ENCODE results near the gene CEP63. TPM values are rescaled to one million over a fixed set of nuclear protein-coding genes. Genes with fewer than 3 reads are reported as not detected.
A peak's percentile ranks its signal among the peaks of the same experiment; 100 is the strongest.

CEP63 gene
- total and polyA plus RNA-seq, 2 experiments from 2014 or later, result 15.8 to 237 TPM

DNA sequence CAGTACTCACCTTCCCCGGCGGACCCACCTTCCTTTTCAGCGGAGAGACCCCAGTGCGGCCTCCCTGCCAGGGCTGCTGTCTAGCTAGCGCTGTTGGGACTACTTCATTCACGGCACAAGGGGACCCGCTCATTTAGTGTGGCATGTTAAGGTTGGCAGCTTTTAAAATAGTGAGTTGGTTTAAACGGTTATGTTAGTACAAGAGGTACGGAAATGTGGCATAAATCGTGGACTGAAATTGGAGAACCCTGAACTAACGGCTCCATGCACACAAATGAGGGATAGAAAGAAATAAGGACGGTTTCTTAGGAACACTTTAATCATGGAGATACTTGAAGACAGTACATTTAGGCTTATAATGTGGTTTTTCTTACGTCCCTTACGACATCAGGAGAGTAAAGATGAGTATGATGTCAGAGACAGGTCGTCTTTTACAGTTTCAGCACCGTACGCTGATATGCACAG is 752 bp downstream of the CEP63 start:
- peak overlapping the region; percentile 87 for H3K4me2 ChIP-seq
- H3K27me3 ChIP-seq, result no peaks in the 10 kb centered on the region
- no peaks in the 10 kb centered on the region for H3K9me2 ChIP-seq (replicated peaks; ENCODE audit: insufficient read depth)
- H4K20me1 ChIP-seq (ENCODE audit: insufficient read depth, poor library complexity, severe bottlenecking), result no peaks in the 10 kb centered on the region
- H3K4me1 ChIP-seq (ENCODE audit: insufficient read depth), result peaks cover 20% of the 10 kb centered on the region
- 5% methylated on average over 17 of the region's 17 CpGs for WGBS (ENCODE audit: low lambda C conversion rate, missing lambda C conversion rate)
- H2AFZ ChIP-seq, result peak overlapping the region; percentile 53
- peak overlapping the region; percentile 44 for H3K4me3 ChIP-seq
- H3K27ac ChIP-seq, result peak overlapping the region; percentile 97
- H3K36me3 ChIP-seq (replicated peaks; ENCODE audit: insufficient read depth, low read depth), result no peaks in the 10 kb centered on the region
- no peak for DNase-seq (ENCODE audit: low spot score)
- TF ChIP-seq EZH2 (IDR thresholded peaks at IDR 0.05; ENCODE audit: borderline replicate concordance), result no peak
- TF ChIP-seq, protein P1, sequence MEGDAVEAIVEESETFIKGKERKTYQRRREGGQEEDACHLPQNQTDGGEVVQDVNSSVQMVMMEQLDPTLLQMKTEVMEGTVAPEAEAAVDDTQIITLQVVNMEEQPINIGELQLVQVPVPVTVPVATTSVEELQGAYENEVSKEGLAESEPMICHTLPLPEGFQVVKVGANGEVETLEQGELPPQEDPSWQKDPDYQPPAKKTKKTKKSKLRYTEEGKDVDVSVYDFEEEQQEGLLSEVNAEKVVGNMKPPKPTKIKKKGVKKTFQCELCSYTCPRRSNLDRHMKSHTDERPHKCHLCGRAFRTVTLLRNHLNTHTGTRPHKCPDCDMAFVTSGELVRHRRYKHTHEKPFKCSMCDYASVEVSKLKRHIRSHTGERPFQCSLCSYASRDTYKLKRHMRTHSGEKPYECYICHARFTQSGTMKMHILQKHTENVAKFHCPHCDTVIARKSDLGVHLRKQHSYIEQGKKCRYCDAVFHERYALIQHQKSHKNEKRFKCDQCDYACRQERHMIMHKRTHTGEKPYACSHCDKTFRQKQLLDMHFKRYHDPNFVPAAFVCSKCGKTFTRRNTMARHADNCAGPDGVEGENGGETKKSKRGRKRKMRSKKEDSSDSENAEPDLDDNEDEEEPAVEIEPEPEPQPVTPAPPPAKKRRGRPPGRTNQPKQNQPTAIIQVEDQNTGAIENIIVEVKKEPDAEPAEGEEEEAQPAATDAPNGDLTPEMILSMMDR (IDR thresholded peaks at IDR 0.05; ENCODE audit: poor library complexity), result no peak
- no peak for TF ChIP-seq EZH2phosphoT487 (IDR thresholded peaks at IDR 0.05; ENCODE audit: low read depth, severe bottlenecking, unreplicated experiment)
- no peaks in the 10 kb centered on the region for H3K9me3 ChIP-seq (ENCODE audit: low read depth)
- H3K79me2 ChIP-seq, result peaks cover 81% of the 10 kb centered on the region

- no peak for DNase-seq (ENCODE audit: low spot score)
Measured at GRCh38 chr3:134487406-134487805, 1.5 kb downstream of the CEP63 start.

GRCh38 chr3:134494495-134494894 is 8.6 kb downstream of the CEP63 start:
- H3K36me3 ChIP-seq (replicated peaks; ENCODE audit: insufficient read depth, low read depth), result no peaks in the 10 kb centered on the region
- H2AFZ ChIP-seq, result no peak overlapping the region
- peaks cover 85% of the 10 kb centered on the region for H3K79me2 ChIP-seq
- H3K27ac ChIP-seq, result no peak overlapping the region
- no peaks in the 10 kb centered on the region for H3K27me3 ChIP-seq
- TF ChIP-seq EZH2phosphoT487 (IDR thresholded peaks at IDR 0.05; ENCODE audit: low read depth, severe bottlenecking, unreplicated experiment) (no peak), EZH2 (IDR thresholded peaks at IDR 0.05; ENCODE audit: borderline replicate concordance) (no peak)
- TF ChIP-seq, protein P1 (IDR thresholded peaks at IDR 0.05; ENCODE audit: poor library complexity), result no peak
- H3K4me3 ChIP-seq, result no peak overlapping the region
- H3K4me2 ChIP-seq, result no peak overlapping the region
- DNase-seq (ENCODE audit: low spot score), result no peak
- H3K4me1 ChIP-seq (ENCODE audit: insufficient read depth), result no peaks in the 10 kb centered on the region
- 88% methylated on average over 5 of the region's 5 CpGs for WGBS (ENCODE audit: low lambda C conversion rate, missing lambda C conversion rate)
- H4K20me1 ChIP-seq (ENCODE audit: insufficient read depth, poor library complexity, severe bottlenecking), result peaks cover 11% of the 10 kb centered on the region
- H3K9me2 ChIP-seq (replicated peaks; ENCODE audit: insufficient read depth), result no peaks in the 10 kb centered on the region
- no peaks in the 10 kb centered on the region for H3K9me3 ChIP-seq (ENCODE audit: low read depth)

More at GRCh38 chr3:134487406-134487805, 1.5 kb downstream of the CEP63 start:
- Histone ChIP-seq H3K4me3 (peak overlapping the region; percentile 44), H3K9me3 (ENCODE audit: low read depth) (no peaks in the 10 kb centered on the region), H3K4me1 (ENCODE audit: insufficient read depth) (peaks cover 20% of the 10 kb centered on the region), H3K4me2 (peak overlapping the region; percentile 87), H3K27ac (peak overlapping the region; percentile 97), H3K9me2 (replicated peaks; ENCODE audit: insufficient read depth) (no peaks in the 10 kb centered on the region), H3K79me2 (peaks cover 78% of the 10 kb centered on the region), H2AFZ (no peak overlapping the region), H3K36me3 (replicated peaks; ENCODE audit: insufficient read depth, low read depth) (no peaks in the 10 kb centered on the region), H3K27me3 (no peaks in the 10 kb centered on the region), H4K20me1 (ENCODE audit: insufficient read depth, poor library complexity, severe bottlenecking) (no peaks in the 10 kb centered on the region)
- TF ChIP-seq, protein P1 (IDR thresholded peaks at IDR 0.05; ENCODE audit: poor library complexity), result no peak
- TF ChIP-seq EZH2 (IDR thresholded peaks at IDR 0.05; ENCODE audit: borderline replicate concordance) (no peak), EZH2phosphoT487 (IDR thresholded peaks at IDR 0.05; ENCODE audit: low read depth, severe bottlenecking, unreplicated experiment) (no peak)
- 64% methylated on average over 5 of the region's 5 CpGs for WGBS (ENCODE audit: low lambda C conversion rate, missing lambda C conversion rate)

DNA sequence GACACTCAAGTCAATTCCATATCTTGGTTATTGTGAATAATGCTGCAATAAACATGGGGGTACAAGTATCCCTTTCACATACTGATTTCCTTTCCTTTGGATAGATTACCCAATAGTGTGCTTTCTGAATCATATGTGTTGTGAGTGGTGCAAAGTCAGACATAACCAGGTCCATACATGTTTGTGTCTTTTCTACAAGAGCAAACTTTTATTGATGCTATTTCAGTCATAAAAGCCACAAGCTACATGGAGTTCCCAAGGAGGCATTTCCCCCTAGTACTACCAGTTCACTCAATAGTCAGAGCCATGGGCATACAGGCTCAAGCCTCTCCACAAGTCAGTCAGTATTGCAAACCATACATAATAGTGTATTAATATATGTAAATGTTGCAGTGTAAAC is 10.1 kb downstream of the CEP63 start:
- TF ChIP-seq, protein P1 (IDR thresholded peaks at IDR 0.05; ENCODE audit: poor library complexity), result no peak
- TF ChIP-seq EZH2phosphoT487 (IDR thresholded peaks at IDR 0.05; ENCODE audit: low read depth, severe bottlenecking, unreplicated experiment) (no peak), EZH2 (IDR thresholded peaks at IDR 0.05; ENCODE audit: borderline replicate concordance) (no peak)
- Histone ChIP-seq H3K27ac (no peak overlapping the region), H3K9me2 (replicated peaks; ENCODE audit: insufficient read depth) (no peaks in the 10 kb centered on the region), H3K79me2 (peaks cover 79% of the 10 kb centered on the region), H4K20me1 (ENCODE audit: insufficient read depth, poor library complexity, severe bottlenecking) (peaks cover 11% of the 10 kb centered on the region), H3K4me3 (no peak overlapping the region), H3K36me3 (replicated peaks; ENCODE audit: insufficient read depth, low read depth) (no peaks in the 10 kb centered on the region), H2AFZ (no peak overlapping the region), H3K4me2 (no peak overlapping the region), H3K4me1 (ENCODE audit: insufficient read depth) (no peaks in the 10 kb centered on the region), H3K27me3 (no peaks in the 10 kb centered on the region), H3K9me3 (ENCODE audit: low read depth) (no peaks in the 10 kb centered on the region)
- no peak for DNase-seq (ENCODE audit: low spot score)

Data from hepatocyte (in vitro differentiated cells).